Gastrocnemius medialis (tissue), 4 donors: ENCODE results near the gene TSHR.

Experiments used
- CTCF ChIP-seq, 5 experiments: fragments of 450-650 bp in 3 of 5; fragments of 200-600 bp in 2 of 5; sonication (generic) in 2 of 5; IDR thresholded peaks in 4 of 5; conservative IDR thresholded peaks in 1 of 5; 1 replicate in 4 of 5; 2 replicates in 1 of 5; pipeline ENCODE4 v1.5.1; 2016 to 2019; ENCODE audit warnings: antibody characterized with exemption in 5 of 5, mild to moderate bottlenecking in 3 of 5, moderate library complexity in 3 of 5
- POLR2A ChIP-seq, 2 donors: fragments of 450-650 bp; IDR thresholded peaks; one replicate each; pipeline ENCODE4 v1.6.1; 2017; ENCODE audit warnings: antibody characterized with exemption in 2 of 2, mild to moderate bottlenecking in 2 of 2, moderate library complexity in 2 of 2

- TF ChIP-seq POLR2A (IDR thresholded peaks at IDR 0.05) = no peak
- no peak for TF ChIP-seq CTCF (IDR thresholded peaks at IDR 0.05 in 4 of 5, conservative IDR thresholded peaks at IDR 0.05 in 1 of 5)
Observed at GRCh38 chr14:80946187-80946586, 9.2 kb upstream of the TSHR start.
